Nephron (organoid): Measurements from ENCODE around the gene FAM3A.

Source experiments
- H3K27ac Mint-ChIP-seq, 3 experiments: 2 replicates each; pipeline ENCODE4 v1.8.0; 2020; ENCODE audit warnings: mixed read lengths in 3 of 3, mild to moderate bottlenecking in 2 of 3, moderate library complexity in 1 of 3
- H3K27me3 Mint-ChIP-seq: 2 replicates; pipeline ENCODE4 v1.8.0; 2021; ENCODE audit warnings: low read depth, mild to moderate bottlenecking, moderate library complexity, mixed read lengths
- H3K36me3 Mint-ChIP-seq: 2 replicates; pipeline ENCODE4 v1.8.0; 2020; ENCODE audit warnings: low read depth, mixed read lengths
- H3K4me1 Mint-ChIP-seq: 2 replicates; pipeline ENCODE4 v1.8.0; 2020; ENCODE audit warnings: mixed read lengths
- H3K4me3 Mint-ChIP-seq, 3 experiments: 2 replicates each; pipeline ENCODE4 v1.8.0; 2020; ENCODE audit warnings: mild to moderate bottlenecking in 3 of 3, mixed read lengths in 3 of 3, moderate library complexity in 2 of 3
- H3K9me3 Mint-ChIP-seq: 2 replicates; pipeline ENCODE4 v1.8.0; 2020; ENCODE audit warnings: mixed read lengths
- TF ChIP-seq, protein P1 (sequence below), 3 experiments: fragments of 200-600 bp; sonication (generic); IDR thresholded peaks; one replicate each; pipeline ENCODE4 v1.5.0; 2021; ENCODE audit warnings: antibody characterized with exemption in 3 of 3; ENCODE audit not compliant: unreplicated experiment in 3 of 3

The FAM3A gene

DNA sequence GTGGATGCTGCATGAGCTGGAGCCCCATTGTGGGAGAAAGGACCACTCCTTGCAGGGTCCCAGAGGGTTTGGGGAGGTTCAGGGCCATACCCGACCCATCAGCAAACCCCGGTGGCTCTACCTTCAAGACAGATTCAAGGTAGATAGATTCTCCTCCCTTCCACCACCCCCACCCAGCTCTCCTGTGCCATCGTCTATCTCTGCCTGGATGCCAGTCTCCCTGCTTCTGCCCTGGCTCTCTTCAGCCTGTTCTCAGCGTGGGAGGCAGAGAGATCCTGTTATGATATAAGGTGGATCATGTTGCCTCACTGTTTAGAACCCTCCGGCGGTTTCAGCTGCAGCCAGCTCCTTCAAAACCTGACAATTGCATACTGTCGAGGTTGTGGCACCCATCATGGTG is 42.3 kb downstream of the FAM3A start:
- H3K27me3 Mint-ChIP-seq: no peaks in the 10 kb centered on the region
- no peak overlapping the region for H3K27ac Mint-ChIP-seq
- peaks cover 9% of the 10 kb centered on the region for H3K9me3 Mint-ChIP-seq
- H3K4me3 Mint-ChIP-seq: no peak overlapping the region
- H3K36me3 Mint-ChIP-seq: peaks cover 28% of the 10 kb centered on the region
- H3K4me1 Mint-ChIP-seq: peaks cover 4% of the 10 kb centered on the region
- TF ChIP-seq, protein P1, sequence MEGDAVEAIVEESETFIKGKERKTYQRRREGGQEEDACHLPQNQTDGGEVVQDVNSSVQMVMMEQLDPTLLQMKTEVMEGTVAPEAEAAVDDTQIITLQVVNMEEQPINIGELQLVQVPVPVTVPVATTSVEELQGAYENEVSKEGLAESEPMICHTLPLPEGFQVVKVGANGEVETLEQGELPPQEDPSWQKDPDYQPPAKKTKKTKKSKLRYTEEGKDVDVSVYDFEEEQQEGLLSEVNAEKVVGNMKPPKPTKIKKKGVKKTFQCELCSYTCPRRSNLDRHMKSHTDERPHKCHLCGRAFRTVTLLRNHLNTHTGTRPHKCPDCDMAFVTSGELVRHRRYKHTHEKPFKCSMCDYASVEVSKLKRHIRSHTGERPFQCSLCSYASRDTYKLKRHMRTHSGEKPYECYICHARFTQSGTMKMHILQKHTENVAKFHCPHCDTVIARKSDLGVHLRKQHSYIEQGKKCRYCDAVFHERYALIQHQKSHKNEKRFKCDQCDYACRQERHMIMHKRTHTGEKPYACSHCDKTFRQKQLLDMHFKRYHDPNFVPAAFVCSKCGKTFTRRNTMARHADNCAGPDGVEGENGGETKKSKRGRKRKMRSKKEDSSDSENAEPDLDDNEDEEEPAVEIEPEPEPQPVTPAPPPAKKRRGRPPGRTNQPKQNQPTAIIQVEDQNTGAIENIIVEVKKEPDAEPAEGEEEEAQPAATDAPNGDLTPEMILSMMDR (IDR thresholded peaks at IDR 0.05; ENCODE audit: unreplicated experiment in 3 of 3): no peak

DNA sequence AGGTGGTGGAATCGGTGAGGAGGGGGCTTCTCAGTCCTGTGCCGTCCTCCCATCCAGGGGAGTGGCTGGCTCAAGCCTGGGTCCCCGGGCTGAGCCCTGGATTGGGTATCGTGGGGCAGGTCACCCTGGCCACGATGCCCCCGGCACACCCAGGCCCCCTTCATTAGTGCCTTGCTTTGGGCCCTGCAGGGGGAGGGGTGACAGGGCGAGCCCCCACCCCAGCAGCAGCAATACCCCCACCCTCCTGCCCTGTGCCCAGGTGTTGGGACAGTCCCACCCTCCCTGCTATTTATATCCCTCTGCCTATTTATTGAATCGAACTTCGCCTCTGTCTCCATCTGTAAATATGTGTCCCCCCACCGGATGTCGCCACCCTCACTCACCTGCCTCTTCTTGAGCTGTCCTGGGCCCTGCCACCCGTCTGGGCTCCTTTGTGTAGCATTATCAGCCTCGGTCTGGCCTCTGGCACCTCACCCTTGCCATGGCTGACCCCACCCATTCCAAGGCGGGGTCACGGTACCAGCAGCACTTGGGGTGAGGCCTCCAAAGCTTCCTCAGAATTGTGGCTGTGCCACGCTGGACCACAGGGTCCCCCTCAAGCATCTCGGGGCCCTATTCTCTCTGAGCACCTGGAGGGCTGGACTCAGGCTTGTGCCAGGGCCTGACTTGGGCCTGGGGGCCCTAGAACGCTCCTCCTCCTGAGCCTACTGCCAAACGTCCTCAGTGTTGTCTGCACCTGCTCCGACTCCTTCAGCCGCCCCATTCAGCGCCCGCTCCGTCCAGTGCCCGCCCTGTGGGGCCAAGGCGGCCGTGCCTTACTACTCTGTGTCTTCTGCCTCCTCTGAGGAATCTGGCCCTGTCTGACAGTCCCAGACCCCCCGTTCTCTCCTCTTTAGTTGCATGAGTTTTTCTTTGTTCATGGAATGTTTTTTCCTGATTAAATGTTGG is 43.1 kb downstream of the FAM3A start:
- peaks cover 28% of the 10 kb centered on the region for H3K36me3 Mint-ChIP-seq
- no peak overlapping the region for H3K27ac Mint-ChIP-seq
- H3K9me3 Mint-ChIP-seq: peaks cover 9% of the 10 kb centered on the region
- H3K4me3 Mint-ChIP-seq: no peak overlapping the region
- TF ChIP-seq, protein P1 (IDR thresholded peaks at IDR 0.05; ENCODE audit: unreplicated experiment in 3 of 3): no peak
- H3K27me3 Mint-ChIP-seq: no peaks in the 10 kb centered on the region
- H3K4me1 Mint-ChIP-seq: peaks cover 4% of the 10 kb centered on the region

DNA sequence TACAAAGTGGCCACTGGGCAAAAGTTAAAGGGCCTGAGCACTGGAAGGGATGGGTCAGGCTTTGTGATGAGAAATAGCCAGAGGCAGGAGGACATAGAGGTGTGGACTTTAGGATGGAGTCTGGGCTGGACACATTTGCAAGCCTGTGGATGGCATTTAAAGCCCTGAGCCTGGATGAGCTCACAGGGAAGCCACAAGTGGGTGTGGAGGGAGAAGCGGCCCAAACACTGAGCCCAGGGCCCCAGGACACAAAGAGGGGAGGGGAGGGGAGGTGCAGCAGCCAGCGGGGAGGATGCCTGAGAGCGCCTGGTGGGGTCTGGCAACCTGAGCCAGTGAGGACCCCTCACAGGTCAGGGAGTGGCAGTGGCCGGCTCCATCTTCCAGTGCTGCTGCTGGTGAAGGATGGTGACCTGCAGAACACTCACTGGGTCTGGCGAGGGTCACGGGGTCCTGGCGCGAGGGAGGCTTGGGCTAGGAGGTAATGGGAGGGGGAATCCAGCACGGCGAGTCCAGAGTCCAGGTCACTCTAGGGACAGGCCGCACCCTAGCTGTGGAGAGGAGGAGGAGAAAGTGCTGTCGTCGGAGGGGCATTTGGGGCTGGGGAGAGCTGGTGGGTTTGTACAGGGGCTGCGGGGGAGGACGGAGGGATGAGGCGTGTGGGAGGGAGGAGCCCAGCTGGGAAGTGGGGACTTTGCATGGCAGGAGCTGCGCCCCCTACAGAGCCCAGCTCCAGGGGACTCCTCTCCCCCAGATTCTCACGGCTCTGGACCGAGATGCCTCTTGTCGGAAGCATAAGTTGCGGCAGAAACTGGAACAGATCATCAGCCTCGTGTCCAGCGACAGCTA is 44.0 kb downstream of the FAM3A start:
- H3K27me3 Mint-ChIP-seq: no peaks in the 10 kb centered on the region
- no peak overlapping the region for H3K27ac Mint-ChIP-seq
- H3K4me3 Mint-ChIP-seq: no peak overlapping the region
- TF ChIP-seq, protein P1 (IDR thresholded peaks at IDR 0.05; ENCODE audit: unreplicated experiment in 3 of 3): no peak
- peaks cover 9% of the 10 kb centered on the region for H3K9me3 Mint-ChIP-seq
- H3K36me3 Mint-ChIP-seq: peaks cover 28% of the 10 kb centered on the region
- H3K4me1 Mint-ChIP-seq: peaks cover 4% of the 10 kb centered on the region

GRCh38 chrX:154470914-154471568 is 45.0 kb downstream of the FAM3A start:
- Mint-ChIP-seq H3K4me1 (peaks cover 4% of the 10 kb centered on the region), H3K4me3 (no peak overlapping the region), H3K9me3 (peaks cover 9% of the 10 kb centered on the region), H3K27me3 (no peaks in the 10 kb centered on the region), H3K27ac (no peak overlapping the region), H3K36me3 (peaks cover 28% of the 10 kb centered on the region)
- TF ChIP-seq, protein P1 (IDR thresholded peaks at IDR 0.05; ENCODE audit: unreplicated experiment in 3 of 3): no peak

DNA sequence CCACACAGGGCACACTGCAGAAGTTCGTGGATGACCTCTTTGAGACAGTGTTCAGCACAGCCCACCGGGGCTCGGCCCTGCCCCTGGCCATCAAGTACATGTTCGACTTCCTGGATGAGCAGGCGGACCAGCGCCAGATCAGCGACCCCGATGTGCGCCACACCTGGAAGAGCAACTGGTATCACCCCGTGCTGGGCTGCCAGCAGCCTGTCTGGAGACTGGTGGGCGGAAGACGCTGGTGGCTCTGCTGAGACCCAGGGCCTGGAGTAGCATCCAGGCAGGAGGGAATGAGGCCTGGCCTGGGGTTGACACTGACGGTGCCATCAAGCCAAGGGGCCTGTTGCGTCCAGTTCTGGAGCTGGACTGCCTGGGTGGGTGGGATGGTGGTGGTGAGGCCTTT is 45.6 kb downstream of the FAM3A start:
- TF ChIP-seq, protein P1 (IDR thresholded peaks at IDR 0.05; ENCODE audit: unreplicated experiment in 3 of 3): no peak
- Mint-ChIP-seq H3K27me3 (no peaks in the 10 kb centered on the region), H3K9me3 (peaks cover 6% of the 10 kb centered on the region), H3K4me1 (peaks cover 1% of the 10 kb centered on the region), H3K27ac (no peak overlapping the region), H3K4me3 (no peak overlapping the region), H3K36me3 (peaks cover 25% of the 10 kb centered on the region)
